DOHH2 (cell line): ENCODE data around the gene DCTN2.
"Not testable (repeated sequence)": the region's sequence is repeated elsewhere in the genome, so short reads cannot be mapped to it uniquely, and the experiment has no call there.

Experiments
- H3F3A ChIP-seq: fragments of 200-600 bp; sonication (generic), shearing (Covaris generic); 2 replicates; pipeline ENCODE4 v1.6.0; 2016; ENCODE audit warnings: antibody characterized with exemption, mild to moderate bottlenecking; ENCODE audit not compliant: control insufficient read depth, insufficient read depth
- H3K27ac ChIP-seq: fragments of 200-600 bp; sonication (generic); 2 replicates; pipeline ENCODE4 v1.5.1; 2014; ENCODE audit warnings: low read depth, mild to moderate bottlenecking, low read length, moderate library complexity
- H3K27me3 ChIP-seq: fragments of 200-600 bp; sonication (generic); 2 replicates; pipeline ENCODE4 v1.6.1; 2014; ENCODE audit warnings: mild to moderate bottlenecking, low read length, mixed read lengths; ENCODE audit not compliant: control insufficient read depth
- H3K36me3 ChIP-seq: fragments of 200-600 bp; sonication (generic); 2 replicates; pipeline ENCODE4 v1.6.1; 2014; ENCODE audit warnings: mild to moderate bottlenecking, low read length, moderate library complexity, mixed read lengths; ENCODE audit not compliant: control insufficient read depth
- H3K4me1 ChIP-seq: fragments of 200-600 bp; sonication (generic); 2 replicates; pipeline ENCODE4 v1.6.1; 2014; ENCODE audit warnings: mild to moderate bottlenecking, low read length, mixed read lengths; ENCODE audit not compliant: control insufficient read depth
- H3K4me2 ChIP-seq: fragments of 200-600 bp; sonication (generic); 2 replicates; pipeline ENCODE4 v1.6.0; 2014; ENCODE audit warnings: mild to moderate bottlenecking, low read length, moderate library complexity
- H3K4me3 ChIP-seq: fragments of 200-600 bp; sonication (generic); 2 replicates; pipeline ENCODE4 v1.5.1; 2014; ENCODE audit warnings: mild to moderate bottlenecking, low read length, mixed read lengths
- H3K79me2 ChIP-seq: fragments of 200-600 bp; sonication (generic); 2 replicates; pipeline ENCODE4 v1.6.1; 2014; ENCODE audit warnings: mild to moderate bottlenecking, low read length, mixed read lengths; ENCODE audit not compliant: control insufficient read depth
- H3K9me2 ChIP-seq: fragments of 200-600 bp; sonication (generic); replicated peaks from 2 replicates; pipeline ENCODE4 v1.6.1; 2014; ENCODE audit warnings: mild to moderate bottlenecking, low read length, mixed read lengths; ENCODE audit not compliant: control insufficient read depth
- H3K9me3 ChIP-seq: fragments of 200-600 bp; sonication (generic); 2 replicates; pipeline ENCODE4 v1.6.1; 2014; ENCODE audit warnings: antibody characterized with exemption, low read length, mixed read lengths; ENCODE audit not compliant: control insufficient read depth, insufficient read depth
- H4K20me1 ChIP-seq: fragments of 200-600 bp; sonication (generic); 2 replicates; pipeline ENCODE4 v1.6.0; 2014; ENCODE audit warnings: low read depth, mild to moderate bottlenecking, antibody characterized with exemption, low read length, moderate library complexity; ENCODE audit not compliant: control insufficient read depth, insufficient read depth
- EZH2phosphoT487 ChIP-seq: fragments of 200-600 bp; sonication (generic); IDR thresholded peaks from 2 replicates; pipeline ENCODE4 v1.6.1; 2017; ENCODE audit warnings: borderline replicate concordance, mild to moderate bottlenecking, antibody characterized with exemption, low read length, moderate library complexity, mixed read lengths
- TF ChIP-seq, protein P1 (sequence below): fragments of 200-600 bp; sonication (generic); IDR thresholded peaks from one replicate; pipeline ENCODE4 v1.5.1; 2014; ENCODE audit warnings: antibody characterized with exemption, mild to moderate bottlenecking, low read depth, low read length; ENCODE audit not compliant: poor library complexity, severe bottlenecking

Gene DCTN2

DNA sequence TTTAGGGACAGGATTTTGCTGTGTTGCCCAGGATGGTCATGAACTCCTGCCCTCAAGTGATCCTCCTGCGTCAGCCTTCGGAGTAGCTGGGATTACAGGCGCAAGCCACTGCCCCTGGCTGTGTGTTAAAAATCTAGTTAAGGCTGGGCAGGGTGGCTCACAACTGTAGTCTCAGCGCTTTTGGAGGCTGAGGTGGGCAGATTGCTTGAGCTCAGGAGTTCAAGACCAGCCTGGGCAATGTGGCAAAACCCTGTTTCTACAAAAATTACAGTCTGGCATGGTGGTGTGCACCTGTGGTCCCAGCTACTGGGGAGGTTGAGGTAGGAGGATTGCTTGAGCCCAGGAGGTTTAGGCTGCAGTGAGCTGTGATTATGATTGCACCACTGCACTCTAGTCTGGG lies 35.8 kb downstream of the DCTN2 start:
- Histone ChIP-seq H3K27me3 (no peaks in the 10 kb centered on the region), H4K20me1 (no peaks in the 10 kb centered on the region), H3K36me3 (peaks cover 68% of the 10 kb centered on the region), H3K4me3 (no peak overlapping the region), H3F3A (peaks cover 28% of the 10 kb centered on the region), H3K9me2 (no peaks in the 10 kb centered on the region), H3K4me2 (no peak overlapping the region), H3K79me2 (no peaks in the 10 kb centered on the region), H3K9me3 (no peaks in the 10 kb centered on the region), H3K4me1 (no peaks in the 10 kb centered on the region), H3K27ac (no peak overlapping the region)
- TF ChIP-seq, protein P1, sequence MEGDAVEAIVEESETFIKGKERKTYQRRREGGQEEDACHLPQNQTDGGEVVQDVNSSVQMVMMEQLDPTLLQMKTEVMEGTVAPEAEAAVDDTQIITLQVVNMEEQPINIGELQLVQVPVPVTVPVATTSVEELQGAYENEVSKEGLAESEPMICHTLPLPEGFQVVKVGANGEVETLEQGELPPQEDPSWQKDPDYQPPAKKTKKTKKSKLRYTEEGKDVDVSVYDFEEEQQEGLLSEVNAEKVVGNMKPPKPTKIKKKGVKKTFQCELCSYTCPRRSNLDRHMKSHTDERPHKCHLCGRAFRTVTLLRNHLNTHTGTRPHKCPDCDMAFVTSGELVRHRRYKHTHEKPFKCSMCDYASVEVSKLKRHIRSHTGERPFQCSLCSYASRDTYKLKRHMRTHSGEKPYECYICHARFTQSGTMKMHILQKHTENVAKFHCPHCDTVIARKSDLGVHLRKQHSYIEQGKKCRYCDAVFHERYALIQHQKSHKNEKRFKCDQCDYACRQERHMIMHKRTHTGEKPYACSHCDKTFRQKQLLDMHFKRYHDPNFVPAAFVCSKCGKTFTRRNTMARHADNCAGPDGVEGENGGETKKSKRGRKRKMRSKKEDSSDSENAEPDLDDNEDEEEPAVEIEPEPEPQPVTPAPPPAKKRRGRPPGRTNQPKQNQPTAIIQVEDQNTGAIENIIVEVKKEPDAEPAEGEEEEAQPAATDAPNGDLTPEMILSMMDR: no peak
- no peak for TF ChIP-seq EZH2phosphoT487

DNA sequence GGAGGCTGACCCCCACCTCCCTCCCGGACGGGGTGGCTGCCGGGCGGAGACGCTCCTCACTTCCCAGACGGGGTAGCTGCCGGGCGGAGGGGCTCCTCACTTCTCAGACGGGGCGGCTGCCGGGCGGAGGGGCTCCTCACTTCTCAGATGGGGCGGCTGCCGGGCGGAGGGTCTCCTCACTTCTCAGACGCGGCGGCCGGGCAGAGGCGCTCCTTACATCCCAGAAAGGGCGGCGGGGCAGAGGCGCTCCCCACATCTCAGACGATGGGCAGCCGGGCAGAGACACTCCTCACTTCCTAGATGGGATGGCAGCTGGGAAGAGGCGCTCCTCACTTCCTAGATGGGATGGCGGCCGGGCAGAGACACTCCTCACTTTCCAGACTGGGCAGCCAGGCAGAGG lies 39.2 kb downstream of the DCTN2 start:
- H3K4me3 ChIP-seq, H3K4me1 ChIP-seq, H3K79me2 ChIP-seq, H3K27ac ChIP-seq, H3K4me2 ChIP-seq, H3K27me3 ChIP-seq, H3K9me3 ChIP-seq, H3K9me2 ChIP-seq, H4K20me1 ChIP-seq: not testable (repeated sequence)
- Histone ChIP-seq H3K36me3 (peaks cover 68% of the 10 kb centered on the region), H3F3A (peaks cover 10% of the 10 kb centered on the region)

DNA sequence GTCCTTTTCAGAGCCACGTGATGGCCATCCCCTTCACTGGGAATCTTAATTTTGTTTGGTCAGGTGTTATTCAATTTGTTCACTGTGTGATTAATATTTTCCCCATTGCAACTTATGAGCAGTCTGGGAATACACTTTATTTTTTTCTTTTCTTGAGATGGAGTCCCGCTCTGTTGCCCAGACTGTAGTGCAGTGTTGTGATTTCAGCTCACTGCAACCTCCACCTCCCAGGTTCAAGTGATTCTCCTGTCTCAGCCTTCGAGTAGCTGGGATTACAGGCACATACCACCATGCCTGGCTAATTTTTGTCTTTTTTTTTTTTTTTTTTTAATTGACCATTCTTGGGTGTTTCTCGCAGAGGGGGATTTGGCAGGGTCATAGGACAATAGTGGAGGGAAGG lies 40.5 kb downstream of the DCTN2 start:
- not testable (repeated sequence) for H3K79me2 ChIP-seq, H3K4me2 ChIP-seq, H3K27me3 ChIP-seq, H3K4me3 ChIP-seq, H3F3A ChIP-seq, H3K27ac ChIP-seq, H3K4me1 ChIP-seq, H3K9me2 ChIP-seq, H4K20me1 ChIP-seq, H3K9me3 ChIP-seq
- H3K36me3 ChIP-seq: peaks cover 66% of the 10 kb centered on the region

DNA sequence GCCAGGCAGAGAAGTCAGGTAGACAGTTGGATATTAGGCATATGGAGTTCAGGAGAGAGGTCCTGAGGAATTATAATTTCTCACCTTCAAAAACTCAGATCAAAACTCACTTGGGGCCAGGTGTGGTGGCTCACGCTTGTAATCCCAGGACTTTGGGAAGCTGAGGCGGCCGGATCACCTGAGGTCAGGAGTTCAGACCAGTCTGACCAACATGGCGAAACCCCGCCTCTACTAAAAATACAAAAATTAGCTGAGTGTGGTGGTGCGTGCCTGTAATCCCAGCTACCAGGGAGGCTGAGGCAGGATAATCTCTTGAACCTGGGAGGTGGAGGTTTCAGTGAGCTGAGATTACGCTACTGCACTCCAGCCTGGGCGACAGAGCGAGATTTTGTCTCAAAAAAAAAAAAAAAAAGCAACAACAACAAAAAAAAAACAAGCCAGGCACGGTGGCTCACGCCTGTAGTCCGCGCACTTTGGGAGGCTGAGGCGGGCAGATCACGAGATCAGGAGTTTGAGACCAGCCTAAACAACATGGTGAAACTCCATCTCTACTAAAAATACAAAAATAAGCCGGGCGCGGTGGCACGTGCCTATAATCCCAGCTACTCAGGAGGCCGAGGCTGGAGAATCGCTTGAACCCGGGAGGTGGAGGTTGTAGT lies 44.6 kb downstream of the DCTN2 start:
- not testable (repeated sequence) for H3F3A ChIP-seq, H3K27ac ChIP-seq, H3K79me2 ChIP-seq, H4K20me1 ChIP-seq, H3K9me2 ChIP-seq, H3K4me2 ChIP-seq, H3K4me1 ChIP-seq, H3K9me3 ChIP-seq, H3K4me3 ChIP-seq, H3K27me3 ChIP-seq
- H3K36me3 ChIP-seq: peaks cover 81% of the 10 kb centered on the region

DNA sequence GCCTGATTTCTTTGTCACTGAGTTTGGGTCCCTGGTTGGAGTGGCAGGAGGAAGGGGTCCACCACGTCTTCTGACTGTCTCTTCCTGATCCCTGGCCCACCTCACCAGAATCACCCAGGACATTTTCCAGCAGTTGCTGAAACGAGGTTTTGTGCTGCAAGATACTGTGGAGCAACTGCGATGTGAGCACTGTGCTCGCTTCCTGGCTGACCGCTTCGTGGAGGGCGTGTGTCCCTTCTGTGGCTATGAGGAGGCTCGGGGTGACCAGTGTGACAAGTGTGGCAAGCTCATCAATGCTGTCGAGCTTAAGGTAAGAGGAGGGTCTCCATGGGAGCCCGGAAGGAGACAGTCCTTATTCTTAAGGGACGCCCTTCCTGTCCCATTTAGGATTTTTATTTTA lies 46.8 kb downstream of the DCTN2 start:
- no peak overlapping the region for H3K4me3 ChIP-seq
- H3K9me2 ChIP-seq: no peaks in the 10 kb centered on the region
- H3K27ac ChIP-seq: no peak overlapping the region
- H3K9me3 ChIP-seq: no peaks in the 10 kb centered on the region
- H3K36me3 ChIP-seq: peaks cover 85% of the 10 kb centered on the region
- no peaks in the 10 kb centered on the region for H3K4me1 ChIP-seq
- TF ChIP-seq EZH2phosphoT487: no peak
- TF ChIP-seq, protein P1: no peak
- H3K4me2 ChIP-seq: no peak overlapping the region
- H3K79me2 ChIP-seq: peaks cover 6% of the 10 kb centered on the region; the same call in 1 of the 2 replicates
- no peaks in the 10 kb centered on the region for H3F3A ChIP-seq
- H3K27me3 ChIP-seq: no peaks in the 10 kb centered on the region
- H4K20me1 ChIP-seq: no peaks in the 10 kb centered on the region; the same call in 1 of the 2 replicates
